Measurements from ENCODE around the gene ALG8.
"Not testable (repeated sequence)": the region's sequence is repeated elsewhere in the genome, so short reads cannot be mapped to it uniquely, and the experiment has no call there.

DNA sequence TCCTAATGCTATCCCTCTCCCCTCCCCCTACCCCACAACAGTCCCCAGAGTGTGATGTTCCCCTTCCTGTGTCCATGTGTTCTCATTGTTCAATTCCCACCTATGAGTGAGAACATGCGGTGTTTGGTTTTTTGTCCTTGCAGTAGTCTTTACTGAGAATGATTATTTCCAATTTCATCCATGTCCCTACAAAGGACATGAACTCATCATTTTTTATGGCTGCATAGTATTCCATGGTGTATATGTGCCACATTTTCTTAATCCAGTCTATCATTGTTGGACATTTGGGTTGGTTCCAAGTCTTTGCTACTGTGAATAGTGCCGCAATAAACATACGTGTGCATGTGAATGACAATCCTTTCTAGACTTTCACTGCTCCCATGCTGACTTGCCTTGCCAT lies 36.4 kb upstream of the ALG8 start:
- TF ChIP-seq, protein P1, sequence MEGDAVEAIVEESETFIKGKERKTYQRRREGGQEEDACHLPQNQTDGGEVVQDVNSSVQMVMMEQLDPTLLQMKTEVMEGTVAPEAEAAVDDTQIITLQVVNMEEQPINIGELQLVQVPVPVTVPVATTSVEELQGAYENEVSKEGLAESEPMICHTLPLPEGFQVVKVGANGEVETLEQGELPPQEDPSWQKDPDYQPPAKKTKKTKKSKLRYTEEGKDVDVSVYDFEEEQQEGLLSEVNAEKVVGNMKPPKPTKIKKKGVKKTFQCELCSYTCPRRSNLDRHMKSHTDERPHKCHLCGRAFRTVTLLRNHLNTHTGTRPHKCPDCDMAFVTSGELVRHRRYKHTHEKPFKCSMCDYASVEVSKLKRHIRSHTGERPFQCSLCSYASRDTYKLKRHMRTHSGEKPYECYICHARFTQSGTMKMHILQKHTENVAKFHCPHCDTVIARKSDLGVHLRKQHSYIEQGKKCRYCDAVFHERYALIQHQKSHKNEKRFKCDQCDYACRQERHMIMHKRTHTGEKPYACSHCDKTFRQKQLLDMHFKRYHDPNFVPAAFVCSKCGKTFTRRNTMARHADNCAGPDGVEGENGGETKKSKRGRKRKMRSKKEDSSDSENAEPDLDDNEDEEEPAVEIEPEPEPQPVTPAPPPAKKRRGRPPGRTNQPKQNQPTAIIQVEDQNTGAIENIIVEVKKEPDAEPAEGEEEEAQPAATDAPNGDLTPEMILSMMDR (conservative IDR thresholded peaks at IDR 0.05; ENCODE audit: low read depth in 2 of 2): not testable (repeated sequence)
- not testable (repeated sequence) for TF ChIP-seq ZNF114 (CRISPR knock-in tag; IDR thresholded peaks at IDR 0.05)

Measured in GM23338 (cell line).